ENCODE data around the gene TTLL12.

Gene TTLL12

GRCh38 chr22:43225609-43226008 lies 38.7 kb upstream of the TTLL12 start:
- no peak for DNase-seq (ENCODE audit: low read depth in 1 of 2, low spot score in 1 of 2)
- H3K4me3 ChIP-seq (replicated peaks; ENCODE audit: insufficient read depth, low read length) = no peak overlapping the region
- H3K27me3 ChIP-seq (ENCODE audit: insufficient read depth, poor library complexity, severe bottlenecking) = no peaks in the 10 kb centered on the region
- H3K27ac ChIP-seq (replicated peaks) = no peak overlapping the region
- TF ChIP-seq GABPA (IDR thresholded peaks at IDR 0.05; ENCODE audit: low read depth) = no peak
- TF ChIP-seq, protein P1, sequence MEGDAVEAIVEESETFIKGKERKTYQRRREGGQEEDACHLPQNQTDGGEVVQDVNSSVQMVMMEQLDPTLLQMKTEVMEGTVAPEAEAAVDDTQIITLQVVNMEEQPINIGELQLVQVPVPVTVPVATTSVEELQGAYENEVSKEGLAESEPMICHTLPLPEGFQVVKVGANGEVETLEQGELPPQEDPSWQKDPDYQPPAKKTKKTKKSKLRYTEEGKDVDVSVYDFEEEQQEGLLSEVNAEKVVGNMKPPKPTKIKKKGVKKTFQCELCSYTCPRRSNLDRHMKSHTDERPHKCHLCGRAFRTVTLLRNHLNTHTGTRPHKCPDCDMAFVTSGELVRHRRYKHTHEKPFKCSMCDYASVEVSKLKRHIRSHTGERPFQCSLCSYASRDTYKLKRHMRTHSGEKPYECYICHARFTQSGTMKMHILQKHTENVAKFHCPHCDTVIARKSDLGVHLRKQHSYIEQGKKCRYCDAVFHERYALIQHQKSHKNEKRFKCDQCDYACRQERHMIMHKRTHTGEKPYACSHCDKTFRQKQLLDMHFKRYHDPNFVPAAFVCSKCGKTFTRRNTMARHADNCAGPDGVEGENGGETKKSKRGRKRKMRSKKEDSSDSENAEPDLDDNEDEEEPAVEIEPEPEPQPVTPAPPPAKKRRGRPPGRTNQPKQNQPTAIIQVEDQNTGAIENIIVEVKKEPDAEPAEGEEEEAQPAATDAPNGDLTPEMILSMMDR (IDR thresholded peaks at IDR 0.05; ENCODE audit: insufficient read depth, low read length) = no peak
- no peak for TF ChIP-seq POLR2AphosphoS5 (IDR thresholded peaks at IDR 0.05; ENCODE audit: low read depth)
- TF ChIP-seq SPI1 (IDR thresholded peaks at IDR 0.05; ENCODE audit: borderline replicate concordance, low read depth) = no peak
- TF ChIP-seq, protein P2, sequence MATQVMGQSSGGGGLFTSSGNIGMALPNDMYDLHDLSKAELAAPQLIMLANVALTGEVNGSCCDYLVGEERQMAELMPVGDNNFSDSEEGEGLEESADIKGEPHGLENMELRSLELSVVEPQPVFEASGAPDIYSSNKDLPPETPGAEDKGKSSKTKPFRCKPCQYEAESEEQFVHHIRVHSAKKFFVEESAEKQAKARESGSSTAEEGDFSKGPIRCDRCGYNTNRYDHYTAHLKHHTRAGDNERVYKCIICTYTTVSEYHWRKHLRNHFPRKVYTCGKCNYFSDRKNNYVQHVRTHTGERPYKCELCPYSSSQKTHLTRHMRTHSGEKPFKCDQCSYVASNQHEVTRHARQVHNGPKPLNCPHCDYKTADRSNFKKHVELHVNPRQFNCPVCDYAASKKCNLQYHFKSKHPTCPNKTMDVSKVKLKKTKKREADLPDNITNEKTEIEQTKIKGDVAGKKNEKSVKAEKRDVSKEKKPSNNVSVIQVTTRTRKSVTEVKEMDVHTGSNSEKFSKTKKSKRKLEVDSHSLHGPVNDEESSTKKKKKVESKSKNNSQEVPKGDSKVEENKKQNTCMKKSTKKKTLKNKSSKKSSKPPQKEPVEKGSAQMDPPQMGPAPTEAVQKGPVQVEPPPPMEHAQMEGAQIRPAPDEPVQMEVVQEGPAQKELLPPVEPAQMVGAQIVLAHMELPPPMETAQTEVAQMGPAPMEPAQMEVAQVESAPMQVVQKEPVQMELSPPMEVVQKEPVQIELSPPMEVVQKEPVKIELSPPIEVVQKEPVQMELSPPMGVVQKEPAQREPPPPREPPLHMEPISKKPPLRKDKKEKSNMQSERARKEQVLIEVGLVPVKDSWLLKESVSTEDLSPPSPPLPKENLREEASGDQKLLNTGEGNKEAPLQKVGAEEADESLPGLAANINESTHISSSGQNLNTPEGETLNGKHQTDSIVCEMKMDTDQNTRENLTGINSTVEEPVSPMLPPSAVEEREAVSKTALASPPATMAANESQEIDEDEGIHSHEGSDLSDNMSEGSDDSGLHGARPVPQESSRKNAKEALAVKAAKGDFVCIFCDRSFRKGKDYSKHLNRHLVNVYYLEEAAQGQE (IDR thresholded peaks at IDR 0.05; ENCODE audit: insufficient replicate concordance, low read depth) = no peak

DNA sequence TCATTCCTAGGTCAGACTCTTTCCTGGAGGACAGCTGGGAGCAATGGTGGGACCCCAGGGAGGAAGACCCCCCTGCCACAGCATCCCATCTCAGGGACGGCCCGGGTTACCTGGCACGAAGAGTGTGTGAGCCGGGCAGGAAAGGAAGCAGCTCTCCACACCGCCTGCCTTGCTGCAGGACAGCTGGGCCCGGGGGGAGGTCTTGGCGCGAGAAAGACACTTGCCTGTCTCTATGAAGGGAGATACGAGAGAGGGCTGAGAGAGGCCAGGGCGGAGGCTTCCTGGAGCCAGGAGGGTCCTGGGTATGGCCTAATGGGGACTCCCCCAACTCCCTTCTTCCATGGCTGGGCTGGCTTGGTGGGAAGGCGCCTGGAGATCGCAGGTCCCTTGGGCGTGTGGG lies 36.1 kb upstream of the TTLL12 start:
- H3K27ac ChIP-seq (replicated peaks) = no peak overlapping the region
- no peak for TF ChIP-seq SPI1 (IDR thresholded peaks at IDR 0.05; ENCODE audit: borderline replicate concordance, low read depth)
- TF ChIP-seq GABPA (IDR thresholded peaks at IDR 0.05; ENCODE audit: low read depth) = no peak
- TF ChIP-seq, protein P2 (IDR thresholded peaks at IDR 0.05; ENCODE audit: insufficient replicate concordance, low read depth) = no peak
- no peaks in the 10 kb centered on the region for H3K27me3 ChIP-seq (ENCODE audit: insufficient read depth, poor library complexity, severe bottlenecking)
- no peak for DNase-seq (ENCODE audit: low read depth in 1 of 2, low spot score in 1 of 2)
- no peak overlapping the region for H3K4me3 ChIP-seq (replicated peaks; ENCODE audit: insufficient read depth, low read length)

DNA sequence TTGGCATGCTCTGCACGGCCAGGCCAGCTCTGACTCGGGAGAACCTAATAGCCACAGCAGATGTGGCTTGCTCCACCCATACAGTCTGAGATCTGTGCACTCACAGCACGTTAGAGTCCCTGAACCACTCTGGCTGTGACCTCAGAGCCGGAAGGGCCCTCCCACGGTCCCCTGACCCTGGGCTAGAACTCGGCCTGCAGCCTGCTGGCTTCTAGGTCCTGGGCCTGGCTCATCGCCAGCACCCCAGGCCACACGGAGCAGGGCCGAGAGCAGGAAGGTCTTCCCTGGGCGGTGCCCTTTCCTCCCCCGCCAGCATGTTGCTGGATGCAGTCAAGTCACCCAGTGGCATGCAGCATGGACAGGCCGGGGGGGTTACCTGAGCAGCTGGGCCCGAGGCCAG lies 35.3 kb upstream of the TTLL12 start:
- no peak overlapping the region for H3K4me3 ChIP-seq (replicated peaks; ENCODE audit: insufficient read depth, low read length)
- no peaks in the 10 kb centered on the region for H3K27me3 ChIP-seq (ENCODE audit: insufficient read depth, poor library complexity, severe bottlenecking)
- no peak for DNase-seq (ENCODE audit: low read depth in 1 of 2, low spot score in 1 of 2)
- H3K27ac ChIP-seq (replicated peaks) = no peak overlapping the region
- TF ChIP-seq, protein P1 (IDR thresholded peaks at IDR 0.05; ENCODE audit: insufficient read depth, low read length) = no peak
- TF ChIP-seq, protein P2 (IDR thresholded peaks at IDR 0.05; ENCODE audit: insufficient replicate concordance, low read depth) = no peak
- TF ChIP-seq SPI1 (IDR thresholded peaks at IDR 0.05; ENCODE audit: borderline replicate concordance, low read depth) (no peak), GABPA (IDR thresholded peaks at IDR 0.05; ENCODE audit: low read depth) (no peak)

Data from HL-60 (cell line).